HG03354 (cell line): Measurements from ENCODE around the gene CCDC86.
A peak's percentile ranks its signal among the peaks of the same experiment; 100 is the strongest.

ENCODE experiments used
- ATAC-seq: cut with Tn5 transposase; IDR thresholded peaks from one replicate; pipeline ENCODE4 v1.9.1; 2021; ENCODE audit warnings: mild to moderate bottlenecking; ENCODE audit not compliant: unreplicated experiment, poor library complexity, severe bottlenecking

Gene CCDC86

GRCh38 chr11:60830478-60831142 is 11.3 kb upstream of the CCDC86 start:
- no peak for ATAC-seq

GRCh38 chr11:60831143-60831500 is 10.8 kb upstream of the CCDC86 start:
- peak; percentile 85 for ATAC-seq

- no peak for ATAC-seq
Observed at GRCh38 chr11:60831501-60832079, 10.3 kb upstream of the CCDC86 start.

GRCh38 chr11:60834742-60835533 is 7.0 kb upstream of the CCDC86 start:
- ATAC-seq, result no peak

DNA sequence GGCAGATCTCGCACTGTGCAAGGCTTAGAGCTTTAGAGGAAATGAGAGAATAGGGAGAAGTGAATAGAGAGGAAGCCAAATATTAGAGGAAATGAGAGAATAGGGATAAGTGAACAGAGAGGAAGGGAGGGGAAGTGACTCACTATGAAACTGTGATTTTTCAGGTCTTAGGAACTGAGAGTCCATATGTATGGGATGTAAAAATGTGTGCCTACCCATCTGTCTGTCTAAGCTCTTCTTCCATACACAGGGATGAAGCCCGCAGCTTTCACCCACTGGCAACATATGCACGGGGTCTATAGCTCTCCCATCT is 6.4 kb upstream of the CCDC86 start:
- ATAC-seq, result no peak

GRCh38 chr11:60836866-60837515 is 4.9 kb upstream of the CCDC86 start:
- no peak for ATAC-seq

GRCh38 chr11:60838132-60838531 is 3.8 kb upstream of the CCDC86 start:
- no peak for ATAC-seq

GRCh38 chr11:60840470-60841430 is 1.2 kb upstream of the CCDC86 start:
- ATAC-seq, result no peak

- no peak for ATAC-seq
Observed at GRCh38 chr11:60842668-60843600, 1.0 kb downstream of the CCDC86 start.

DNA sequence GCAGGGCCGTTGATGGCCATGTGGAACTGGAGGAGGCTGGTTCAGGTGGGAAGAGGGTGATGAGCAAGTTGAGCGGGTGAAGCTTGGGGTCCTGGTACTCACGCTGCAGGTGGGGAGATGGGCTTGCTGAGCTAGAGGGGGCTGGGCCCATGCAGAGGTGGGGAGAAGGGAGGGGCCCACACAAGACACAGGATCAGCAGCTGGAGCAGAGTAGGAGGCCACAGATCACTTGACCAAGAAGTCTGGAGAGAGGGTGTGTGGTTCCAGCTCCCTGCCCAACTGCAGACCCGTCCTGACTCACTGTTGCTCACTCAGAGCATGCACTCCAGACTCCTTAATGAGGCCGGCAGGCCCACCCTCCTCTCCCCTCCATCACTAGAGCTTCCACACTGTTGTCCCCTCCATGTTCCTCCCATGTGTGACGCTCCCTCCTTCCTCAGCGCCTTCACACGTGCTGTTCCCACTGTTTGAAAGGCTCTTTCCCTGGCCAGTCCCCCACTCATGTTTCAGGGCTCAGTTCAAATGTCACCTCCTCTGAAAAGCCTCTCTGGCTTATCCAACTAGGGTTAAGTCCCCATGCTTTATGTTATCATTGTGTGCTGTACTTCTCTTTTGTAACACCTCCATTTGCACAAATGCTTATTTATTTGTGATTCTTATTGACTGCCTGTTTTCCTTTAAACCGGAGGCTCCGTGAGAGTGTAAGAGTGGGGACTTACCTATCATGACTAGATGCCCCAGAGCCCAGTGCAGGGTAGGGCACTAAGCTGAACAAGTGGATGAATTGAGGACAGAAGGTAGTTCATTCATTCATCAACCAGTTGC is 2.3 kb downstream of the CCDC86 start:
- no peak for ATAC-seq

GRCh38 chr11:60844870-60845221 is 2.9 kb downstream of the CCDC86 start:
- no peak for ATAC-seq

DNA sequence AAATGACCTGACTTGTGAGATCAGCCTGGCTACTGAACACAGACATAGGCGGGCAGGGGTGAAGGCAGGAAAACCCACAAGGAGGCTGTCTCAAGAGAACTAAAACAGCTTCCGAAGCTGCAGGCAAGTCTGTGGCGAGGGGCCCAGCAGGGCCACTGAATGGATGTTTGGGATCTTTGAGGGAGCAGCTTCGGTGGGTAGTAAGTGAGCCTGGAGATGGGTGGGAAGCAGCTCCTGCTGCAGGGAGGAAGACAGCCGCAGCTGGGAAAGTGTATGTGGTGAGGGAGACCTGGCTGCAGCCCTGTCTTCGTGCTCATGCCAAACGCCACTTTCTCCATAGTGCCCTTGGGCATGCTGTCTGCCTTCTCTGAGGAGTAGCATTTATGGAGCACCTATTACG is 3.4 kb downstream of the CCDC86 start:
- no peak for ATAC-seq

DNA sequence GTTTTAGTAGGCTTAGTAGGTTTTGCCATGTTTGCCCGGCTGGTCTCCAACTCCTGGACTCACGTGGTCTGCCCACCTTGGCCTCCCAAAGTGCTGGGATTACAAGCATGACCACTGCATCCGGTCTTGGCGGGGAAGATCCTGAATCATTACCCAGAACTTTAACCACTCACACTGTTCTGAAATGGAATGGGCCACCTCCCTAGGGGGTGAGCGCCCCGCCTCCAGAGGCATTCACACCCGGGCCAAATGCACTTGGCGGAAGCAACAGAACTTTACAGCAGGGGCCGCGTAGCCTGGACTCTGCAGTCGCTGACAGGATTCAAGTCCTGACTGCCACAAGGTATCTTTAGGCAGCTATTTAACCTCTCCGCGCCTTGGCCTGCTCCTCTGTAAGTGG is 5.4 kb downstream of the CCDC86 start:
- no peak for ATAC-seq

DNA sequence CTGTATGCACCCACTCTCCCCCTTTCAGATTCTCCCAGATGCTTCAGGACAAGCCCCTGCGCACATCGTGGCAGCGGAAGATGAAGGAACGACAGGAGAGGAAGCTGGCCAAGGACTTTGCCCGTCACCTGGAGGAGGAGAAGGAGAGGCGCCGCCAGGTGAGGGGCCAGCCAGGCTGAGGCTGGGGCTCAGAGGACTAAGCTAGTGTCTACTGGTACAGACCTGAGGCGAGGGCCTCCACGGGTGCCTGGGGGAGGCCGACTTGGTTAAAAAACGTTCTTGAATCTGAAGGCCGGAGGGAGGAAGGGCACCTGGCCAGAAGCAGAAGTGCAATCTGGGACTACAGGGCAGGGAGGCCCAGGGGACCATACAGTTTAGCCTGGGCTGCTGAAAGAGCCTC is 6.0 kb downstream of the CCDC86 start:
- no peak for ATAC-seq

GRCh38 chr11:60848714-60849151 is 6.8 kb downstream of the CCDC86 start:
- no peak for ATAC-seq

- ATAC-seq, result no peak
Observed at GRCh38 chr11:60849641-60850520, 8.0 kb downstream of the CCDC86 start.
